GM19397 (cell line): ENCODE data around the gene THSD4.
"Not testable (repeated sequence)": the region's sequence is repeated elsewhere in the genome, so short reads cannot be mapped to it uniquely, and the experiment has no call there.

Source experiments
- ATAC-seq: cut with Tn5 transposase; IDR thresholded peaks from one replicate; pipeline ENCODE4 v1.9.1; 2021; ENCODE audit warnings: mild to moderate bottlenecking, moderate library complexity; ENCODE audit not compliant: unreplicated experiment

THSD4 gene

GRCh38 chr15:71145648-71146047 is 30.4 kb downstream of the THSD4 start:
- no peak for ATAC-seq

GRCh38 chr15:71146580-71146982 is 31.3 kb downstream of the THSD4 start:
- no peak for ATAC-seq

GRCh38 chr15:71148048-71148447 is 32.8 kb downstream of the THSD4 start:
- no peak for ATAC-seq

GRCh38 chr15:71149646-71150557 is 34.6 kb downstream of the THSD4 start:
- no peak for ATAC-seq

- ATAC-seq = no peak
These were observed 35.8 kb downstream of the THSD4 start for GRCh38 chr15:71151081-71151480.

GRCh38 chr15:71152542-71152941 is 37.3 kb downstream of the THSD4 start:
- ATAC-seq = no peak

GRCh38 chr15:71153823-71154524 is 38.7 kb downstream of the THSD4 start:
- ATAC-seq = no peak

- ATAC-seq = no peak
These were observed 39.4 kb downstream of the THSD4 start for GRCh38 chr15:71154607-71155200.

- no peak for ATAC-seq
These were observed 40.3 kb downstream of the THSD4 start for GRCh38 chr15:71155534-71155933.

GRCh38 chr15:71160976-71161375 is 45.7 kb downstream of the THSD4 start:
- no peak for ATAC-seq

- no peak for ATAC-seq
These were observed 47.0 kb downstream of the THSD4 start for GRCh38 chr15:71162309-71162708.

GRCh38 chr15:71164606-71165005 is 49.3 kb downstream of the THSD4 start:
- ATAC-seq = not testable (repeated sequence)

GRCh38 chr15:71167445-71168165 is 52.3 kb downstream of the THSD4 start:
- ATAC-seq = no peak

- ATAC-seq = no peak
These were observed 53.0 kb downstream of the THSD4 start for GRCh38 chr15:71168166-71168834.

GRCh38 chr15:71170163-71170562 is 54.9 kb downstream of the THSD4 start:
- no peak for ATAC-seq

- ATAC-seq = no peak
These were observed 55.9 kb downstream of the THSD4 start for GRCh38 chr15:71171195-71171594.

- not testable (repeated sequence) for ATAC-seq
These were observed 59.1 kb downstream of the THSD4 start for GRCh38 chr15:71174360-71174759.

- ATAC-seq = no peak
These were observed 65.9 kb downstream of the THSD4 start for GRCh38 chr15:71180986-71181853.

GRCh38 chr15:71182522-71182921 is 67.3 kb downstream of the THSD4 start:
- ATAC-seq = no peak

- ATAC-seq = no peak
These were observed 67.8 kb downstream of the THSD4 start for GRCh38 chr15:71183063-71183462.
